ENCODE measurements around the gene CACNA2D1. TPM values are rescaled to one million over a fixed set of nuclear protein-coding genes. Genes with fewer than 3 reads are reported as not detected.

CACNA2D1 gene
- total RNA-seq, 1 experiment from 2014 or later, result 36.2 TPM

DNA sequence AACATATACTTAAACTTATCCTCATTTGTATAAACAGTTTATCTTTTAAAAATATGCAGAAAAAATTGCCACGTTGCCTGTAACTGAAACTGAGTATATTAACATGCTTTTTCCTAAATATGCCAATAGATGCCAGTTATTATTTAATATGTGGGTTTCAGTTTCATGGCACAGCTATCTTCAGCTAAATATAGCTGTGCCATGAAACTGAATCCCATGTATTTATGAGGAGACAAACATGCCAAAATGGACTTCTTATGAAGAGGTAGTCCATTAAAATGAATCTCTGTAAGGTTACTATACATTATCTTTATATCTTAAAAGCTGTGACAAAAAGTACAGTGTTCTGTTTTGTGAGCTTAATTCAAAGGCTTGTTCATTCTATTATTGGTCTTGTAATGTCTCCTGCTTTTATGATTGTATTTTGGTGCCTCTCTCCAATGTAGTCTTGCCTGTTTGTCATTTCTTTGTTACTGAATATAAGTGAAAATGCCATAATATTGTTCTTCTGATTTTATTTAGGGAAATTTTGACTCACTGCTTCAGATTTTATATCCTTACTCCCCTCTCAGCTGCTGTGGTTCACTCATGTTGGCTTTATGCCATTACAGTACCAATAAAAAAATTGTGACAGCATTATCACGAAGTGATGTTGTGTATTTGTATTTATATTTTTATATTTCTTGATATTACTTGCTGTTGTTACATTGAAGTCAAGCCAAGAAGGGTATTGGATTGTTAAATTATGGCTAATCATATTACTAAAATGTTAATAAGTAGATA lies 34.3 kb upstream of the CACNA2D1 start:
- Histone ChIP-seq H2AFZ (ENCODE audit: low read length) (no peak overlapping the region), H3K4me2 (ENCODE audit: insufficient read depth, insufficient read length, low read length) (no peak overlapping the region), H3K14ac (ENCODE audit: insufficient read depth, low read length) (no peak overlapping the region)

More for the DNA sequence above, 34.3 kb upstream of the CACNA2D1 start:
- H3K27ac Mint-ChIP-seq, result no peak overlapping the region
- no peak overlapping the region for H2BK12ac ChIP-seq (ENCODE audit: insufficient read length, low read depth, low read length)
- no peak overlapping the region for H2BK5ac ChIP-seq (ENCODE audit: insufficient read length, low read length)
- no peak overlapping the region for H2AK5ac ChIP-seq (ENCODE audit: insufficient read length, low read length)
- H3K79me2 ChIP-seq (ENCODE audit: insufficient read depth, low read length), result no peaks in the 10 kb centered on the region
- no peak overlapping the region for H3K23ac ChIP-seq (ENCODE audit: insufficient read length, low read depth, low read length)
- H3K27ac ChIP-seq (ENCODE audit: insufficient read length, low read depth, low read length), result no peak overlapping the region
- no peak overlapping the region for H3K9ac ChIP-seq (ENCODE audit: extremely low read depth, insufficient read length, low read length)
- H2BK20ac ChIP-seq (ENCODE audit: low read depth, low read length, poor library complexity, severe bottlenecking), result no peak overlapping the region
- no peaks in the 10 kb centered on the region for H3K23me2 ChIP-seq (ENCODE audit: insufficient read length, low read depth, low read length, poor library complexity, severe bottlenecking)
- no peak overlapping the region for H3K18ac ChIP-seq (ENCODE audit: insufficient read length, low read depth, low read length)
- no peak overlapping the region for H4K91ac ChIP-seq (ENCODE audit: insufficient read length, low read depth, low read length)
- H2BK120ac ChIP-seq (ENCODE audit: low read depth, low read length, poor library complexity, severe bottlenecking), result no peak overlapping the region
- no peaks in the 10 kb centered on the region for H3K4me1 ChIP-seq (ENCODE audit: insufficient read depth, low read length)
- H3K56ac ChIP-seq (ENCODE audit: insufficient read length, low read depth, low read length), result no peak overlapping the region
- no peaks in the 10 kb centered on the region for H3K9me3 ChIP-seq (ENCODE audit: control insufficient read depth, low read depth, low read length)
- no peaks in the 10 kb centered on the region for H3K79me1 ChIP-seq (ENCODE audit: insufficient read depth, low read depth, low read length, poor library complexity, severe bottlenecking)
- no peak overlapping the region for H2BK15ac ChIP-seq (ENCODE audit: low read depth, low read length)
- H3K4me3 Mint-ChIP-seq, result no peak overlapping the region
- no peaks in the 10 kb centered on the region for H3K9me3 Mint-ChIP-seq
- H4K5ac ChIP-seq (ENCODE audit: insufficient read length, low read depth, low read length), result no peak overlapping the region
- peaks cover 5 to 6% of the 10 kb centered on the region in 2 experiments for H3K4me1 Mint-ChIP-seq
- H3T11ph ChIP-seq (ENCODE audit: low read length), result no peak overlapping the region
- no CpG with 5 or more reads among the region's 2 CpGs for WGBS (ENCODE audit: extremely low coverage, insufficient read length, low lambda C conversion rate)
- H4K8ac ChIP-seq (replicated peaks; ENCODE audit: insufficient read length, low read depth, low read length), result no peak overlapping the region
- DNase-seq, result no peak
- no peak overlapping the region for H3K4ac ChIP-seq (ENCODE audit: low read depth, low read length)
- TF ChIP-seq, protein P1, sequence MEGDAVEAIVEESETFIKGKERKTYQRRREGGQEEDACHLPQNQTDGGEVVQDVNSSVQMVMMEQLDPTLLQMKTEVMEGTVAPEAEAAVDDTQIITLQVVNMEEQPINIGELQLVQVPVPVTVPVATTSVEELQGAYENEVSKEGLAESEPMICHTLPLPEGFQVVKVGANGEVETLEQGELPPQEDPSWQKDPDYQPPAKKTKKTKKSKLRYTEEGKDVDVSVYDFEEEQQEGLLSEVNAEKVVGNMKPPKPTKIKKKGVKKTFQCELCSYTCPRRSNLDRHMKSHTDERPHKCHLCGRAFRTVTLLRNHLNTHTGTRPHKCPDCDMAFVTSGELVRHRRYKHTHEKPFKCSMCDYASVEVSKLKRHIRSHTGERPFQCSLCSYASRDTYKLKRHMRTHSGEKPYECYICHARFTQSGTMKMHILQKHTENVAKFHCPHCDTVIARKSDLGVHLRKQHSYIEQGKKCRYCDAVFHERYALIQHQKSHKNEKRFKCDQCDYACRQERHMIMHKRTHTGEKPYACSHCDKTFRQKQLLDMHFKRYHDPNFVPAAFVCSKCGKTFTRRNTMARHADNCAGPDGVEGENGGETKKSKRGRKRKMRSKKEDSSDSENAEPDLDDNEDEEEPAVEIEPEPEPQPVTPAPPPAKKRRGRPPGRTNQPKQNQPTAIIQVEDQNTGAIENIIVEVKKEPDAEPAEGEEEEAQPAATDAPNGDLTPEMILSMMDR (conservative IDR thresholded peaks at IDR 0.05), result no peak
- no peaks in the 10 kb centered on the region for H3K27me3 ChIP-seq (ENCODE audit: insufficient read depth, low read length)
- no peaks in the 10 kb centered on the region for H4K20me1 ChIP-seq (ENCODE audit: control insufficient read depth, insufficient read depth, insufficient read length)
- no peaks in the 10 kb centered on the region for H3K36me3 Mint-ChIP-seq (ENCODE audit: insufficient read depth in 1 of 3, low read depth in 3 of 3)
- H3K27me3 Mint-ChIP-seq (ENCODE audit: low read depth), result no peaks in the 10 kb centered on the region
